HL-60 (cell line): ENCODE data around the gene DNM3.

Source experiments
- POLR2AphosphoS5 ChIP-seq: IDR thresholded peaks from 2 replicates; pipeline ENCODE4 v1.6.1; 2012; ENCODE audit warnings: low read depth
- SPI1 ChIP-seq: IDR thresholded peaks from 2 replicates; pipeline ENCODE4 v1.6.1; 2012; ENCODE audit warnings: low read depth, mild to moderate bottlenecking, borderline replicate concordance
- TF ChIP-seq, protein P1 (sequence below): IDR thresholded peaks from one replicate; pipeline ENCODE4 v1.5.1; 2011; ENCODE audit warnings: low read length, control low read depth, inconsistent platforms; ENCODE audit not compliant: insufficient read depth
- TF ChIP-seq, protein P2 (sequence below): IDR thresholded peaks from 2 replicates; pipeline ENCODE4 v1.6.1; 2012; ENCODE audit warnings: low read depth; ENCODE audit not compliant: insufficient replicate concordance

DNA sequence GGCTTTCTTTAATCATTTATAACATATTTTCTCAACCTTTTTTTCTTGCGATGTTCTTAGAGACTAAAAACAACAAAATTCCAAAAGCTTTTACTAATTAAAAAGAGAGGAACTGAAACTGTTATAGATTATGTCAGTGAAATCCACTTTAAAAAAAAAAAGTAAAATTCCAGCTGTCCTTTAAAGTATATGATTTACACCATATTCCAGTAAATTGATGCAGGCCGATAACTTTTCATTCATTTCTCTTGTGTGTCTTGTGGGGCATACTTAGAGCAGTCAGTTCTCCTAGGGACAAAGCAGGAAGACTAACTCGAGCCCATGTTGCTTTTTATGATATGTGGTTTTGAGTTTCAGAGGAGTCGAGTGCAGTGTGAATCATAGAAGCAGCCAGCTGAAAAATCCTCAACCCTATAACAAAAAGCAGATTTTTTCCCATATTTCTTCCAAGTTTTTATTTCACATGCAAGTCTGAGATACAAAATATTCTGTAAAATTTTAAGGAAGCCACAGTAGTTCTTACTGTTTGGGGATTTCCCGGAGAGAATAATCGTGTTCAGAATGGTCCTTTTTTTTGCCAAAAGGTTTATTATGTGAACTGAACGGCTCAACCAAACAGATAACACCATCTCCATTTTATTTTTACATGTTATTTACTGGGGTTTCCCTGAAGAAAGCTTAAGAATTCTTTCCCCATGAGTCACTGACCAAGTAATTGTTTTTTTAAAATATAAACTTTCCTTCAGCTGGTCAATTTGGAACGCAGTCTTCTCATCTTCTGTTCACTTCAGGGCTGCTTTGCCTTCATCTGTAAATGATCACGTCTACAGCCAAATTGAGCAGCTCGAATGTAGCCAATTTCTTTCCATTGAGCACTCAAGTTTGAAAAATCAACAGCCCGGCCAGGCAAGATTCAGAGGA is 502.2 kb downstream of the DNM3 start:
- TF ChIP-seq, protein P1, sequence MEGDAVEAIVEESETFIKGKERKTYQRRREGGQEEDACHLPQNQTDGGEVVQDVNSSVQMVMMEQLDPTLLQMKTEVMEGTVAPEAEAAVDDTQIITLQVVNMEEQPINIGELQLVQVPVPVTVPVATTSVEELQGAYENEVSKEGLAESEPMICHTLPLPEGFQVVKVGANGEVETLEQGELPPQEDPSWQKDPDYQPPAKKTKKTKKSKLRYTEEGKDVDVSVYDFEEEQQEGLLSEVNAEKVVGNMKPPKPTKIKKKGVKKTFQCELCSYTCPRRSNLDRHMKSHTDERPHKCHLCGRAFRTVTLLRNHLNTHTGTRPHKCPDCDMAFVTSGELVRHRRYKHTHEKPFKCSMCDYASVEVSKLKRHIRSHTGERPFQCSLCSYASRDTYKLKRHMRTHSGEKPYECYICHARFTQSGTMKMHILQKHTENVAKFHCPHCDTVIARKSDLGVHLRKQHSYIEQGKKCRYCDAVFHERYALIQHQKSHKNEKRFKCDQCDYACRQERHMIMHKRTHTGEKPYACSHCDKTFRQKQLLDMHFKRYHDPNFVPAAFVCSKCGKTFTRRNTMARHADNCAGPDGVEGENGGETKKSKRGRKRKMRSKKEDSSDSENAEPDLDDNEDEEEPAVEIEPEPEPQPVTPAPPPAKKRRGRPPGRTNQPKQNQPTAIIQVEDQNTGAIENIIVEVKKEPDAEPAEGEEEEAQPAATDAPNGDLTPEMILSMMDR = no peak
- TF ChIP-seq POLR2AphosphoS5 (no peak), SPI1 (no peak)
- TF ChIP-seq, protein P2, sequence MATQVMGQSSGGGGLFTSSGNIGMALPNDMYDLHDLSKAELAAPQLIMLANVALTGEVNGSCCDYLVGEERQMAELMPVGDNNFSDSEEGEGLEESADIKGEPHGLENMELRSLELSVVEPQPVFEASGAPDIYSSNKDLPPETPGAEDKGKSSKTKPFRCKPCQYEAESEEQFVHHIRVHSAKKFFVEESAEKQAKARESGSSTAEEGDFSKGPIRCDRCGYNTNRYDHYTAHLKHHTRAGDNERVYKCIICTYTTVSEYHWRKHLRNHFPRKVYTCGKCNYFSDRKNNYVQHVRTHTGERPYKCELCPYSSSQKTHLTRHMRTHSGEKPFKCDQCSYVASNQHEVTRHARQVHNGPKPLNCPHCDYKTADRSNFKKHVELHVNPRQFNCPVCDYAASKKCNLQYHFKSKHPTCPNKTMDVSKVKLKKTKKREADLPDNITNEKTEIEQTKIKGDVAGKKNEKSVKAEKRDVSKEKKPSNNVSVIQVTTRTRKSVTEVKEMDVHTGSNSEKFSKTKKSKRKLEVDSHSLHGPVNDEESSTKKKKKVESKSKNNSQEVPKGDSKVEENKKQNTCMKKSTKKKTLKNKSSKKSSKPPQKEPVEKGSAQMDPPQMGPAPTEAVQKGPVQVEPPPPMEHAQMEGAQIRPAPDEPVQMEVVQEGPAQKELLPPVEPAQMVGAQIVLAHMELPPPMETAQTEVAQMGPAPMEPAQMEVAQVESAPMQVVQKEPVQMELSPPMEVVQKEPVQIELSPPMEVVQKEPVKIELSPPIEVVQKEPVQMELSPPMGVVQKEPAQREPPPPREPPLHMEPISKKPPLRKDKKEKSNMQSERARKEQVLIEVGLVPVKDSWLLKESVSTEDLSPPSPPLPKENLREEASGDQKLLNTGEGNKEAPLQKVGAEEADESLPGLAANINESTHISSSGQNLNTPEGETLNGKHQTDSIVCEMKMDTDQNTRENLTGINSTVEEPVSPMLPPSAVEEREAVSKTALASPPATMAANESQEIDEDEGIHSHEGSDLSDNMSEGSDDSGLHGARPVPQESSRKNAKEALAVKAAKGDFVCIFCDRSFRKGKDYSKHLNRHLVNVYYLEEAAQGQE = no peak
